Naive B cell (primary cell): ENCODE results near the gene GSTM4. TPM values are rescaled to one million over a fixed set of nuclear protein-coding genes. Genes with fewer than 3 reads are reported as not detected.

ENCODE experiments used
- ATAC-seq, 2 donors: fragments of 150-1000 bp; cut with Tn5 transposase; 2 replicates each; pipeline ENCODE4 v1.10.0; 2021; ENCODE audit warnings: low read depth in 2 of 2, mild to moderate bottlenecking in 2 of 2, moderate library complexity in 2 of 2
- DNase-seq: peaks from one replicate; pipeline ENCODE4 v3.0.0; 2022
- H3K27ac Mint-ChIP-seq, 6 donors: one replicate each; pipeline ENCODE4 v1.8.0; 2020 to 2022; ENCODE audit warnings: mild to moderate bottlenecking in 6 of 6, mixed read lengths in 6 of 6, moderate library complexity in 5 of 6, inconsistent platforms in 2 of 6
- H3K27me3 Mint-ChIP-seq, 3 donors: one replicate each; pipeline ENCODE4 v1.8.0; 2021 to 2022; ENCODE audit warnings: mixed read lengths in 3 of 3, mild to moderate bottlenecking in 1 of 3
- H3K36me3 Mint-ChIP-seq, 2 donors: one replicate each; pipeline ENCODE4 v1.8.0; 2020 to 2022; ENCODE audit warnings: mixed read lengths in 2 of 2, inconsistent platforms in 1 of 2, mild to moderate bottlenecking in 1 of 2
- H3K4me1 Mint-ChIP-seq, 3 donors: one replicate each; pipeline ENCODE4 v1.8.0; 2020 to 2022; ENCODE audit warnings: mixed read lengths in 3 of 3, inconsistent platforms in 1 of 3, mild to moderate bottlenecking in 1 of 3, moderate library complexity in 1 of 3
- H3K4me3 Mint-ChIP-seq, 8 donors: one replicate each; pipeline ENCODE4 v1.8.0; 2020 to 2022; ENCODE audit warnings: mild to moderate bottlenecking in 8 of 8, mixed read lengths in 8 of 8, moderate library complexity in 8 of 8, inconsistent platforms in 2 of 8
- H3K9me3 Mint-ChIP-seq, 7 donors: one replicate each; pipeline ENCODE4 v1.8.0; 2020 to 2022; ENCODE audit warnings: mixed read lengths in 7 of 7, mild to moderate bottlenecking in 5 of 7, inconsistent platforms in 2 of 7, moderate library complexity in 1 of 7
- polyA plus RNA-seq, 6 donors: library from polyadenylated mRNA; unstranded; fragments of 300-500 nt; fragmentation: Illumina TruSeq; gene quantifications; one replicate each; pipeline ENCODE4 v1.2.3, GENCODE V29; 2021; ENCODE audit warnings: low read depth in 6 of 6

The GSTM4 gene
- polyA plus RNA-seq, 6 donors from 2014 or later = 10.6 to 24.4 (median 16.7) TPM

DNA sequence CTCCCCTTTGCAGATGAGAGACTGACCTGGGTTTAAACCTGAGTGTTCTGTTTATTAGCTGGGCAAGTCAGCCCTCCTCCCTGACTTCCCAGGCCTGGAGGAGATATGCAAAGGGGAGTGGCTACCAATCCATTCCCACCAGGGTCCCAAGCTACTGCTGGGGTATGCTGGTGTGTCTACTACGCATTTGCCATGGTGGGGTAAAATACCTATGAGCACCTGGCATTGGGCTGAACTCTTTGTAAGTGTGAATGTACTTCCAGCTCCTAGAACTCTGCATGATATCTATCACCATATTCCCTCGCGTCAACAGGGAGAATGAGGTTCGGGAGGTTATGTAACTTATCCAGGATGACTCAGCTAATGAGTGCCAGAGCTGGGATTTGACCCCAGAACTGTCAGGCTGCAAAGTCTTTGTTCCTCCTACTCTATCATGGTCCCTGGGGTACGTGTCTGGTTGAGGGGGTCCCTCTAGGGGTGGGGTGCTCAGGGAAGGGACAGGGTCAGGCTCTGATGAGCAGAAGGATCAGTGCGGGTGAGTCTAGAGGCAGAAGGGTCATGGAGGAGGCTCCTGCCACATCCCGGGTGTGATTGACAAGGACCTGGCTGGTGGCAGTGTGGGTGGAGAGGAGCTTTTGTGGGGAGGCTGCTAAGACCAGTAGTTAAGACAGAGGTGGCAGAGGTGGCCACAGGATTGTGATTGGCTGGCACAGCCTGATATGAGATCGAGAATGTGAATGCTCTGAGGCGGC lies 19.5 kb upstream of the GSTM4 start:
- no peaks in the 10 kb centered on the region for H3K9me3 Mint-ChIP-seq
- ATAC-seq (no peak), DNase-seq (no peak)
- H3K27me3 Mint-ChIP-seq = peaks cover 0 to 13% (median 5%) of the 10 kb centered on the region in 3 donors
- peaks cover 7 to 8% (median 7%) of the 10 kb centered on the region in 3 donors for H3K4me1 Mint-ChIP-seq
- no peak overlapping the region for H3K4me3 Mint-ChIP-seq
- no peak overlapping the region for H3K27ac Mint-ChIP-seq
- no peaks in the 10 kb centered on the region for H3K36me3 Mint-ChIP-seq

DNA sequence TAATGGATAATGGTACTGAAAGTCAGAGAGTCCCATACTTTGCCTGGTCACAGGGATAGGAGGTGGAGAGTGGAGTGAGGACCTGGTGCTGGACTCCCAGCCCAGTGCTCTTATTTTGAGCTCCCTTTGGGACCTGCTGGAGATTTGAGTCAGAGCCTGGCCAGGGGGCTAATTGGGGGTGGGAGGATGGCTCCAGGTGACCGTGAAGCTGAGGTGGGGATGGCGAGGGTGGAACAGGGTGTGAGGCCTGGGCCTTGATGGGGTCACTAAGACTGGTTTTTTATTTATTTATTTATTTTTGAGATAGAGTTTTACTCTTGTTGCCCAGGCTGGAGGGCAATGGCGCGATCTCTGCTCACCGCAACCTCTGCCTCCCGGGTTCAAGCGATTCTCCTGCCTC lies 18.5 kb upstream of the GSTM4 start:
- no peak for ATAC-seq
- H3K27ac Mint-ChIP-seq = no peak overlapping the region
- peaks cover 7 to 8% (median 8%) of the 10 kb centered on the region in 3 donors for H3K4me1 Mint-ChIP-seq
- no peak for DNase-seq
- H3K9me3 Mint-ChIP-seq = no peaks in the 10 kb centered on the region
- no peak overlapping the region for H3K4me3 Mint-ChIP-seq
- peaks cover 0 to 13% (median 5%) of the 10 kb centered on the region in 3 donors for H3K27me3 Mint-ChIP-seq
- no peaks in the 10 kb centered on the region for H3K36me3 Mint-ChIP-seq

DNA sequence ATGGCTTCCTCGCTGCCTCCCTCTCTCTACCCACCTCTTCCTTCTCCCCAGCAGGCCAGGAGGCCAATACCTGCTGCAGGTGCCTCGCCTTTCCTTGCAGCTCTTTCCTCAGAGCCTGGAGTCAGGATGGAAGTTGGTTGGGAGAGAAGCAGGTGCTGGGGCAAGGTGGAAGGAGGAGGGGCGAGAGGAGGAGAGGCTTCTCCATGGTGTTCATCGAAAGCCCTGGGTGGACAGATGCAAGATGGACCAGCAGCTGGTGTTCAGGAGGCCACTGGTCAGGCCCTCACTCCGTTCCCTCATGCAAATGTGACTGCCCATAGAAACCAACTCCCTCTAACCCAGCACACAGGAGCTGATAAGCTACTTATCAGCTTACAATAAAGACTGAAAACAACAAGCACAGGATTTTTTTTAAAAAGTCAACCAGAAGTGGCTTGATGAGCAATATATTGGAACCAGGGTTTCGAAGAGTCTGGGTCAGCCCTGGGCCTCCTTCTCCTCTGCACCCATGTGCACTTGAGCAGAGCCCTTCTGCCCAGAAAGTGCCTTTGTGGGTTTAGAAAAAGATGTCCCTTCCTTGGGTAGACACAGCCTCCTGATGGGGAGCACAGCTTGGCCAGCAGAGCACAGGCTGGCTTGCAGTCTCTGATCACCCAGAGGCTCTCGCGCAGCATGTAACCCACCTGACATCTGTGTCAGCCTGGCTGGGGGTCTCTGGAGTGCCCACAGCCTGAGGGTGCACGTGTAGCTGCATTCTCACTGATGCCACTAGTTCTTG lies 16.6 kb upstream of the GSTM4 start:
- H3K27ac Mint-ChIP-seq = peak overlapping the region in 1 of 6 donors; percentile 33
- no peaks in the 10 kb centered on the region for H3K9me3 Mint-ChIP-seq
- no peaks in the 10 kb centered on the region for H3K36me3 Mint-ChIP-seq
- no peak for DNase-seq
- peaks cover 0 to 13% (median 5%) of the 10 kb centered on the region in 3 donors for H3K27me3 Mint-ChIP-seq
- no peak overlapping the region for H3K4me3 Mint-ChIP-seq
- no peak for ATAC-seq
- peaks cover 3 to 17% (median 16%) of the 10 kb centered on the region in 3 donors for H3K4me1 Mint-ChIP-seq

DNA sequence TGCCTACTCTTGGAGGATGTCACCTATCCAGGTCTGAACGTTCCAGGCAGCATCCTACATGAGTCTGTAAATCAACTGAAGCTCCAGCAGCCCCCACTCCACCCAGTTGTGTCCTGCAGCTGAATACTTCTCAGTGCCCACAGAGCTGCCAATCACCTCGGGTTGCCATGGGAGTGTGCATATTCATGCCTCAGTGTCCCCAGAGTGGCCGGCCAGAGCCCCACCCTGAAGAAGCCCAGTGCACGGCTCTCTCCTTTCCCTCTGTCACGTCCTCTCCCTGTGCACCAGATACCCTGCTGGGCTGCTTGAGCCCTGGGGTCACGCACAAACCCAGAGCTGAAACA lies 16.1 kb upstream of the GSTM4 start:
- Mint-ChIP-seq H3K36me3 (no peaks in the 10 kb centered on the region), H3K27ac (peak overlapping the region in 1 of 6 donors; percentile 49), H3K27me3 (peaks cover 0 to 13% (median 5%) of the 10 kb centered on the region in 3 donors), H3K9me3 (no peaks in the 10 kb centered on the region), H3K4me1 (peaks cover 3 to 17% (median 16%) of the 10 kb centered on the region in 3 donors), H3K4me3 (no peak overlapping the region)
- no peak for DNase-seq
- no peak for ATAC-seq

DNA sequence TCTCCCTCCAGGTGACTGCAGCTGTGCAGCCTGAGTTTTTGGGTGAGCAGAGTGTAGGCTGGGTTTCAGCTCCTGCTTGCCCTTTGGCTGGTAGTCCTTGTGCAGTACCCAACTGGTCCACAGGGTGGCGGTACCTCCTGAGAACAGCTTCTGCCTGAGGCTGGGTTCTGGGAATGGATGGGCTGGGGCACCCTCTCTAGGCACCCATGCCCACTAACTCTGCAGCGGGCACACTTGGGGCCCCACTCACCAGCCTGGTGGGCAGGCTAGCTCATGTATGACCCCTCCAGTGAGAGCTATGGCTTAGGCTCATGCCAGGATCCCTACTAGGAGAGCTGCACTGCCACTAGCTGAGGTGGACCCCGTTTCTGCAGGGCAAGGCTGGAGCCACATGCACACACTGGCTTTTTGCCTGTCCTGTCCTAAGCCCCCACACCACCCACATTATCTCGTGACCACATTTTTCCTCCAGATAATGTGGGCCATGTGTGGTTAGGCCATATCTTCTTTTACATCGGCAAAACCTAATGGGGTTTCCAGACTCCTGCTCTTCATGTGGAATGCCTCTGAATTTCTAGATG lies 15.5 kb upstream of the GSTM4 start:
- Mint-ChIP-seq H3K4me3 (no peak overlapping the region), H3K27me3 (peaks cover 4 to 13% (median 5%) of the 10 kb centered on the region in 3 donors), H3K4me1 (peaks cover 3 to 17% (median 16%) of the 10 kb centered on the region in 3 donors), H3K27ac (peak overlapping the region in 1 of 6 donors; percentile 49), H3K36me3 (no peaks in the 10 kb centered on the region), H3K9me3 (no peaks in the 10 kb centered on the region)
- DNase-seq (peak; percentile 77), ATAC-seq (peak; percentile 65 to 72)

DNA sequence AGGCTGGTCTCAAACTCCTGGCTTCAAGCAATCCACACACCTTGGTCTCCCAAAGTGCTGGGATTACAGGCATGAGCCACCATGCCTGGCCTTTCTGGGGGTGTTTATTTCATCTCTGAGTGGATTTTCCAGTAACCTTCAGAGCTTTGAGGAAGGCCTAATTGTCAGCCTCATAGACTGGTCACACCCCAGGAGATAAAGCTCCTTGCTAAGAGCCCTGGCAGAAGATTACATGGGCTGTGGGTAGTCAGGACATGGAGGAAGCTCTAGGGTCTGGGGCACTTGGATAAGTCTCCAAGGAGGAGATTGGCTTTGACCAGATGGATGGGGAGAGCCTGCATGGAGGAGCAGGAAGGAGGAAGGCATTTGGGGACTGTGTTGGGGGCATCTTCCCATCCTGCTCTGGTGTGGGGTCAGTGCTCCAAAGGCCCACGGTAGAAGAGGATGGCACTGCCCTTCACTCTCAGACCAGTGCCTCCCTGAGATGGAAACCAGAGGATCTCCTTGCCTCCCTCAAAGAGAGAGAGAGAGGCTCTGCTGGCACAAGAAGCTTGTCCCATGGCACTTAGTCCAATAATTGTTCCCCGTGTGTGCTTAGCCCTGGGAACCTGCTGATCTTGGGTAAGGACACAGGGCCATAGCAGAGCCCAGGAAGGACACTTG lies 14.7 kb upstream of the GSTM4 start:
- no peak overlapping the region for H3K4me3 Mint-ChIP-seq
- no peaks in the 10 kb centered on the region for H3K36me3 Mint-ChIP-seq
- peaks cover 3 to 17% (median 16%) of the 10 kb centered on the region in 3 donors for H3K4me1 Mint-ChIP-seq
- peaks cover 4 to 13% (median 5%) of the 10 kb centered on the region in 3 donors for H3K27me3 Mint-ChIP-seq
- ATAC-seq (no peak), DNase-seq (no peak)
- no peaks in the 10 kb centered on the region for H3K9me3 Mint-ChIP-seq
- peak overlapping the region in 1 of 6 donors; percentile 65 for H3K27ac Mint-ChIP-seq

DNA sequence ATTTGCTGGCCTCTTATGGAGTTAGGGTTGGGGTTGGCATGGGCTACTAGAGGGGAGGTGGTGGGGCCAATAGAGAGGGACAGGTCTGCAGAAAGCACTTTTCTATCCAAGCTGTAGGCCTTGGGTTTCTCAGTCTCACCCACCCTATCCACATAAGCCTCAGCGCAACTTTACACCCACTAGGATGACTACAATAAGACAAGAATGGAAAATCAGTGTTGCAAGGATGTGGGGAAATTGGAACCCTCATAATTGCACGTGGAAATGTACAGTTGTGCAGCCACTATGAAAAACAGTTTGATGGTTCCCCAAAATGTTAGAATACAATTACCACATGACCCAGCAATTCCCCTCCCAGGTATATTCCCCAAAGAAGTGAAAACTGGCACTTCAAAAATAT lies 14.0 kb upstream of the GSTM4 start:
- ATAC-seq (no peak), DNase-seq (no peak)
- H3K4me1 Mint-ChIP-seq = peaks cover 3 to 17% (median 16%) of the 10 kb centered on the region in 3 donors
- no peaks in the 10 kb centered on the region for H3K9me3 Mint-ChIP-seq
- peaks cover 4 to 13% (median 5%) of the 10 kb centered on the region in 3 donors for H3K27me3 Mint-ChIP-seq
- H3K27ac Mint-ChIP-seq = no peak overlapping the region
- no peak overlapping the region for H3K4me3 Mint-ChIP-seq
- no peaks in the 10 kb centered on the region for H3K36me3 Mint-ChIP-seq

DNA sequence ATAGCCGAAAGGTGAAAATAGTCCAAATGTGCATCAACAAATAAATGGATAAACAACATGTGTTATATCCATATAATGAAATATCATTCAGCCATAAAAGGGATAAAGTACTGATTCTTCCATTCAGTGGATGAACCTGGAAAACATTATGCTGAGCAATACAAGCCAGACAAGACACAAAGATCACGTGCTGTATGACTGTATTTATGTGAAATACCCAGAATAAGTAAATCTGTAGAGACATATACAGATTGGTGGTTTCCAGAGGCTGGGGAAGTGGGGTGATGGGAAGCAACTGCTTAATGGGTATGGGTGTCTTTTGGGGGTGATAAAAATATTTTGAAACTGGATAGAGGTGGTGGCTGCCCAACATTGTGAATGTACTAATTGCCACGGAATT lies 13.3 kb upstream of the GSTM4 start:
- no peaks in the 10 kb centered on the region for H3K36me3 Mint-ChIP-seq
- H3K4me1 Mint-ChIP-seq = peaks cover 3 to 17% (median 16%) of the 10 kb centered on the region in 3 donors
- H3K27ac Mint-ChIP-seq = peak overlapping the region in 1 of 6 donors; percentile 83
- ATAC-seq (no peak), DNase-seq (no peak)
- no peaks in the 10 kb centered on the region for H3K9me3 Mint-ChIP-seq
- H3K4me3 Mint-ChIP-seq = peak overlapping the region in 1 of 8 donors; percentile 36
- H3K27me3 Mint-ChIP-seq = peaks cover 4 to 8% (median 5%) of the 10 kb centered on the region in 3 donors

DNA sequence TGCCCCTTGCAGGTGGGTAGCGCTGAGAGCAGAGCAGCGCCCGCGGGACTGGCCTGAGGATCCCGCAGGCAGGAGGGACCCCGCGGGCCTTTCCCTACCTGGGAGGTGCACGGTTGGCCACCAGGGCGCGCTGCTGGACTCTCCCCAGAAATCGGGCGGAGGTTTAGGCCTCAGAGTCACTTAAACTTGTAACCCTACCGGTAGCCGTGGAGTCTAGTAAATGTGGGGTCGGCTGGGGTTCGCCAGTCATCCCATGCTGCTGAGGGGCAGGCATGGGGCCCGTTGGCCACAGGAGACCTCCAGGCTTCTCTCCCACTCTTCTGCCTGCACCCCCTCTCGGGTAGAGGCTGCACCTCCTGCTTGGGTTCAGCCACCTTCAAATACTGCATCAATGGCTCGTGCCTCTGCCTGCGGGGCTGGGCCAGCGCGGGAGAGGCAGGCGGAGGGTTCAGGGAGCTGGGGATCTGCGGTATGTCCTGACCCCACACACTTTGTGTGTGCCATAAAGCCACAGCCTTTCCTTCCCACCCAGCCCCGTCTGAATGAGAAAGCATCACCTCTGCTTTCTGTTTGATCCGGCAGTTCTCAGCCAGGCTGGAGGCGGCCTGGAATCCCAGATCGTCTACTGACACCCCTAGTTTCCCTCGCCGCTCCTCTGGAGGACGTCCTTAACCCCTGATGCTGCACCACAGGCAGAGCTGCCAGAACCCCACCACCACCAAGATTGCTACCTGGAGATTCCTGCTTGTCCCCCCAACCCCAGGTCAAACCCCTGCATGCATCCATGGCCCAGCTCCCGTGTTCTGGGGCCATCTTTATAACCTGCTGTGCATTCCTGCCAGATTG lies 12.3 kb upstream of the GSTM4 start:
- peaks cover 3 to 17% (median 16%) of the 10 kb centered on the region in 3 donors for H3K4me1 Mint-ChIP-seq
- H3K27me3 Mint-ChIP-seq = peaks cover 2 to 5% (median 4%) of the 10 kb centered on the region in 3 donors
- no peaks in the 10 kb centered on the region for H3K9me3 Mint-ChIP-seq
- no peak overlapping the region for H3K27ac Mint-ChIP-seq
- DNase-seq (peak; percentile 75), ATAC-seq (peak; percentile 93 to 96)
- no peak overlapping the region for H3K4me3 Mint-ChIP-seq
- no peaks in the 10 kb centered on the region for H3K36me3 Mint-ChIP-seq

DNA sequence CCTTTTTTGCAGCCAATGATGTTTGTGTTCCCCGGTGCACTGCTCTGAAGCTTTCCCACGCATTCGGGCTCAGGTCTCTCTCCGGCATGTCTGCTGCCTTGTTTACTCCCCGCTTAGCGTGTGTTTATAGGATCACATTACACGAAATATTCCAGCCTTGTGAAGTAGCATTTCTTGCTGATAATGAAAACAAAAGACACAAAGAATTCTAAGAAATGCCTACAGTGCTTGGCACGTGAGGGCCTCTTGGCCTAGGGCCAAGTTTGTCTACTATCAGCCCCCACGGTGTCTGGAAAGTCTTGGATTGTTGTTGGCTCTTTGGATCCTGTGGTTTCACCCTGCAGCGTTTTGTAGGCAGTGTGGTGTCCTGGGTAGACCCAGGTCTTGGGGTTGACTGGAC lies 11.2 kb upstream of the GSTM4 start:
- no peaks in the 10 kb centered on the region for H3K36me3 Mint-ChIP-seq
- H3K4me3 Mint-ChIP-seq = no peak overlapping the region
- H3K27me3 Mint-ChIP-seq = peaks cover 0 to 5% (median 4%) of the 10 kb centered on the region in 3 donors
- H3K9me3 Mint-ChIP-seq = no peaks in the 10 kb centered on the region
- ATAC-seq (no peak), DNase-seq (no peak)
- H3K4me1 Mint-ChIP-seq = peaks cover 3 to 17% (median 16%) of the 10 kb centered on the region in 3 donors
- H3K27ac Mint-ChIP-seq = no peak overlapping the region

DNA sequence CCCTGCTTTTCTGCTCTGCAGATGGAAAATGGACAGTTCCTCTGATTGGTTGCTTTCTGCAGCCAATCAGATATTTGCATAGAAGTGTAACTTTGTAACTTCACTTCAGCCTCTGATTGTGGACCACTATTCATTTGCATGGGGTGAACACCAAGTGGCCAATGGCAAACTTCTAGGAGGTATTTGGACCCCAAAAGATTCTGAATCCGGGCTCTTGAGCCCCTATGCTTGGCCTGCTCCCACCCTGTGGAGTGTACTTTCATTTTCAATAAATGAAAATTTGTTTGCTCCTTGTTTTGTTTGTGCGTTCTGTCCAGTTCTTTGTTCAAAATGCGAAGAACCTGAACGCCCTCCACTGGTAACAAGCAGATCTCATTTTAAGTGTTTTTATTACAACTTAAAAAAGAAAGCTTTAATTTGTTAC lies 6.4 kb upstream of the GSTM4 start:
- DNase-seq = no peak
- no peaks in the 10 kb centered on the region for H3K9me3 Mint-ChIP-seq
- no peak overlapping the region for H3K27ac Mint-ChIP-seq
- H3K27me3 Mint-ChIP-seq = peaks cover 11 to 28% (median 18%) of the 10 kb centered on the region in 3 donors
- ATAC-seq = no peak
- H3K4me1 Mint-ChIP-seq = peaks cover 0 to 2% (median 0%) of the 10 kb centered on the region in 3 donors
- H3K4me3 Mint-ChIP-seq = no peak overlapping the region
- H3K36me3 Mint-ChIP-seq = no peaks in the 10 kb centered on the region

DNA sequence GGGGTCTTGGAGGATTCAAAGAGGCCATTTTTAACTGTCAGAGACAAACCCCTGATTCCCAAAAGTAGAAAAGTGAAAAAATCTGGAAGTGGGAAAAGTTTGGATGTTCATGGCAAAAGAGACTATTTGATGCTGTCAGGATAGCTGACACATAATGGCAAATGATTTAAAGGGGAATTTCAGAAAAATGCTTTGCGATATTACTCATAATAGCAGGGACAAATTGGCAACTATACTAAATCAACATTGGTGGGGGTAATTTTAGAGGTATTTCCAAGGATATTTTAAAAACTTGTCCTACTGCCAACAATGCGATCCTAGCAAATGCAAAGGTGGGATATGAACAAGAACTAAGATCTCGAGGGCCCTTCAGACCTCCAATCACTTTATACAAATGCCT lies 5.3 kb upstream of the GSTM4 start:
- Mint-ChIP-seq H3K9me3 (no peaks in the 10 kb centered on the region), H3K27ac (no peak overlapping the region), H3K27me3 (peaks cover 11 to 28% (median 13%) of the 10 kb centered on the region in 3 donors), H3K4me3 (no peak overlapping the region), H3K36me3 (no peaks in the 10 kb centered on the region), H3K4me1 (peaks cover 7 to 14% (median 9%) of the 10 kb centered on the region in 3 donors)
- ATAC-seq (no peak), DNase-seq (no peak)
